GM21526 (cell line): ENCODE data around the gene SENP1.
"Not testable (repeated sequence)": the region's sequence is repeated elsewhere in the genome, so short reads cannot be mapped to it uniquely, and the experiment has no call there.

Source experiments
- ATAC-seq: cut with Tn5 transposase; IDR thresholded peaks from one replicate; pipeline ENCODE4 v1.9.1; 2021; ENCODE audit warnings: moderate library complexity; ENCODE audit not compliant: unreplicated experiment, low FRiP score

SENP1 gene

DNA sequence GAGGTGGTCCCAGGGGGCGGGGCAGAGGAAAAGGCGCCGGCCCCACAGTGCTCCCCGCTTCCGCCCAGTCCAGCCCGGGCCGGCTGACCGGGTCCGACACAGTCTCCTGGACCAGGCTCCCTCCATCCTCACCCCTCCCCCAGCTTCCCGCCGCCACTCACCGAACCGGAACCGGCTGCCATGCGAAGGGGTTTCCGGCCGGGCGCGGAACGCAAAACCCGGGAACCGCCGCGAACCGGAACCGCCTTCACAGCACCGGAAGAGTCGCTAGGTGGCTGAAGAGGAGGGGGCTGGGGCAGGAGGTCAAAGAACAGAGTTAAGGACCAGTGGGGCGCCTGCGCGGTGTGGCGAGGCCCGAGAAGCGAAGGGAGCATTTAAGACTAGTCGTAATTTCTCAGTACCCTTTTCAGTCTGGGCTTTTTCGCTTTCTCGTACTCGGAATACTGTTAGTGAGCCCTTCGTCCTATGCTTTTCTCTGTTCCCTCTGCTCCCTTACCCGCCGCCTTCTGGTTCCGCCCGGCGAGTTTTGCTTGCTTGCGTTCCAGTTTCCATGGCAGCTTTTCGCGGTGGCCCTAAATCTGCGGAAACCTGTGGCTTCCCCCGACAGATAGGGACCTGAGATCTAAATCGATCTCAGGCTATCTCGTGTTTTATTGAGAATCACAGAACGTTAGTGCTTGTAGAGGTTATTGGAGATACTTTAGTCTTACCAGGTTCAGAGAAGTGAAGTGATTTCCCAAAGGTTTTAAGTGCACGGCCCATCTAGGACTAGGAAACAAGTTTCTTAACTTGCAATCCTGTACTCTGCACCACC, at the start of gene SENP1:
Gene SENP1, minus strand, starts transcription at position 213 of the 814 bp plus-strand sequence. CDS start 4,607 bp downstream, outside the sequence.
- peak; percentile 68 for ATAC-seq

DNA sequence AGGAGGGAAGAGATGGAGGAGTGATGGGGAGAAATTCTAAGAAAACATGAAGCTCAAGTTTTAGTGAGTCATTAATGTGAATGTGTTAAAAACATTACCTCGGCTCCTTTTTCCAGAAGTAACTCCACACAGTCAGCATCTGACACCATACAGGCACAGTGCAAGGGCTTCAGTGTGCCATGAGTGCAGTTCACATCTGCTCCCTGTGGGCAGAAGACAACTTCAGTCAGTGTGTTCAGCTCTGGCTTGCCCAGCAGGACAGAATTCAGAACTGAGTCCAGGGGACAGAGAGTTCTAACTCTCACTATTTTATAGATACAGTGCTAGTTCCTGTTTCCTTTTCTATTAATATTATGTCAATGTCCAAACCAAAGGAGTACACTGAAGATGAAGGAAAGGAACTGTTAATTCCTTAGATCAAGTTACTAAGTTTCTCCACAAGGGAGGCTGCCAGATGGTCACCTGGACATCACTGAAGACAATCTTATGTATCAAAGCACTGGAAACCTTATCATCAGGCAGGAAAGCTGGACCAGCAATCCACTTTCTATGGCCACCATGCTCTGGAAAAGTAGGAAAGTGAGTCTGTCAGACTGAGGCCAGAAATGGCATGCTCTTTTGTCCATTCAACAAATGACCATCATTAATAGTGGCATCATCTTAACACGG, 45.4 kb upstream of the SENP1 start:
- ATAC-seq, result no peak

DNA sequence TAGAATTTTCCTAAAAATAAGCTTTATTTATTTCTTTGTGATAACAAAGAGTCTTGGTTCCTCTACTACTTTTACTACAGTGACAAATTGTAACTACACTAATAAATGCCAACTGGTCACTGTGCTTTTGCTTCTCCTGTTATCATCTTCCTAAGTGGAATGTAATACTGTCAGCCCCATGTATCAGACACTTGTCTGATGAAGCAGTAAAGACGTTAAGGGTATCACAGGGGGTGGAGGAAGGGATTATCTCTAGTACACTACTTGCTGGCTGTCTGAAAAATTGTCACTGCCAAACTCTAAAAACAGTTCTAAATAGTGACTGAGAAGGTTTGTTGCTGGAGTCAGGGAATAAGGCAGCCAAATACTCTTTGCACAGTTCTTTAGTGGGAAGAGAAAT, 40.1 kb upstream of the SENP1 start:
- ATAC-seq, result no peak

DNA sequence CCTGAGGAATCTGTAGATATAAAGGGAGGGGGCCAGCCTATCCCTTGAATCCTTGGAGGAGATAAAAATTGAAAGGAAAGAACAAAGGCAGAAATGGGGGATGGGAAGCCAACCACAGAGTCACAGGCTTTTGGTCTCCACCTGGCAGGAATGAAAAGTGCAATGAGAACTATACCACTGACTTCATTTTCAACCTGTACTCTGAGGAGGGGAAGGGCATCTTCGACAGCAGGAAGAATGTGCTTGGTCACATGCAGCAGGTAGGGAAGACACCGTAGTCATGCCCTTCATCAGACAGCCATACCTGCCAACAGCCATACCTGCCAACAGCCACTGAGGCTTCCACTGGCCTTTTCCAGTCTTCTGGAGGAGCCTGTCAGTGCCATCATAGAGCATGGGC, 38.0 kb upstream of the SENP1 start:
- ATAC-seq, result no peak

DNA sequence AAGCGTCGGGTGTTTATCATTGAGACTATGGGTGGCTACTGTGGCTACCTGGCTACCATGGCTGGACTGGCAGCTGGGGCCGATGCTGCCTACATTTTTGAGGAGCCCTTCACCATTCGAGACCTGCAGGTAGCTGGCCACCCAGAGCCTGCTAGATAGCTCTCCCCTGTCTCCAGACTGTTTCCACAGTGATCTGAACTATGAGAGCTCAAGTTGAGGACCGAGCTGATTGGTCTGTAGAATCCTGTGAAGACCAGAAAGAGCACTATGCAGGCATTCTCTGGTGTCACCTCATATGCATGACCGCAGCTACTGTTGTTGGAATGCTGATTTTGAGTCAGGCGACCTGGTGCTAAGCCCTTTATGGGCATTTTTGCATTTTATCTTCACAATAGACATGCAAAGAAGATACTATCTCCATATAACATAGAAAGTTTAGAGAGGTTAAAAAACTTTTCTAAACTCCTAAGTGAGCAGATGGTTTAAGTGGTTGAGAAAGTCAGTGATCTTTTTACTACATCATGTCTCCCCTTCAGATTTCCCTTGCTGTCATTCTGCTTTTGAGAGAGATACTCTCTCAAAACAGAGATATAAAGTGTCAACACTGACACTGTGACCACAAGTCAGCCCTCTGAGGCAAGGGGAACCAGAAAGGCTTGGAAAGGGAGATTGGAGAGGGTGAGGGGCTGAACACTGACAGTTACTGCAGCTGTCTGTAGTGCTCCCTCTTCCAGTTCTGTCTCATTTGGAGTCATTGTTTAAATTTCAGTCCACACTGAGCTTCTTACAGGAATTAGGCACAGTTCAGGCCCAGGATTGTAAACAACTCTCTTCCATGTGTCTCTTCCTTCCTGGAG, 37.2 kb upstream of the SENP1 start:
- ATAC-seq, result no peak

DNA sequence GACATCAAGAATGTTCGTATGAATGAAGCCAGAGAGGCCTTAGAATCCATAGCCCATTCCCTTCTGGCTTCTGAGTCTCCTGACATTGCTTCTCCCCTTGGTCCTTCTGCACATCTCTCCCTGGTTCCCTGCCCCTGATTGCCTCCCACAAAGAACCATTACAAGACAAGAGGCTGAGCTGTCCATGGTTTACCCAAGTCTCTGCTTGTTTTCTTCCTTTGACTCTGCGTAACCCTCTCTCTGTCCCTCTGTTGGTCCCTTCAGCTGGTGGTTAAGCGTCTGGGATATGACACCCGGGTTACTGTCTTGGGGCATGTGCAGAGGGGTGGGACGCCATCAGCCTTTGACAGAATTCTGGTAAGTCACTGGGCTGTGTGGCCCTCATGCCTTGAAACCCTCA, 29.1 kb upstream of the SENP1 start:
- ATAC-seq, result no peak

DNA sequence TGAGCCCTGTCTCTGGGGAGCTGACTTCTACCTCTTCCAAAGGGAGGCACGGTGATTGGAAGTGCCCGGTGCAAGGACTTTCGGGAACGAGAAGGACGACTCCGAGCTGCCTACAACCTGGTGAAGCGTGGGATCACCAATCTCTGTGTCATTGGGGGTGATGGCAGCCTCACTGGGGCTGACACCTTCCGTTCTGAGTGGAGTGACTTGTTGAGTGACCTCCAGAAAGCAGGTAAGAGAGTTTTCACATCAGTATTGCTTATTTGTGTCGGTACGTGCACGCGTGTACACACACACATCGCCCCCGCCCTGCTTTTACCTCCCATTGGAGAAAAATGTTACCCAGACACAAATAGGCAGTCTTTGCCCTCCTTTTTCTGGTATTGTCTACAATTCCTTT, 26.9 kb upstream of the SENP1 start:
- ATAC-seq, result no peak

DNA sequence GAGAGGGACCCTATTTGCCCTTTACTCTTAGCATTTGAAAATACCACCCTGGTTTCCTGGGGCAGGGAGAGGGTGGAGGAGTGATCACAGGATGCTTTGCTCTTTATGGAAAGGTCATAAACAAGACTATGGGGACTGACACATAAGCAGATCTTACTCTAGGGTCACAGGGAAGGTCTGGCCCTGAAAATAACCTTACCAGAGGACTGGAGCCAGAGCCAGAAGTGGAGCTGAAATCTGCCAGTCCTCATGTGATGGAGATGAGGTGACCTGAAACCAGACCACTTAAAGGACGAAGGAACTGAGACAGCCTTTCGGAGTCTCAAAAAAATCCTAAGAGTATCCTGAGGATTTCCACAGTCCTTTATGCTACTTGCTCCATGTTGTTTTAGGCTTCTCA, 25.6 kb upstream of the SENP1 start:
- no peak for ATAC-seq

DNA sequence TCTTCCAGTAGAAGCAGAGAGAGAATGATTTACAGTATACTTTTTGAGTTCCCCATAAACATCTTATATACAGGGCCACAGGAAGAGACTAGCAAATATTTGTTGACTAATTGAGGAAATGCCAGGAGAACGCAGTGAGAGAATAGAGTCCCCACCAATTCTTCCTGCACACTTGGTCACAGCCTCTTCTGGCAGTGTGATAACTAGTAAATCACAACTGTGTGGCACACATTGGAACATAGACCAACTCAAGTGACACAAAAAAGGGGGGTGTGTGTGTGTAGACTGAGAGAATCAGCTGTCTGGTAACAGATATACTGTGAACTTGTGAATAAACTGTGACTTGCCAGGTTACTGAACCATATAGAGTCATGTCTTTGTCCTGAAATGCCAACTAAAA, 23.5 kb upstream of the SENP1 start:
- ATAC-seq, result no peak

DNA sequence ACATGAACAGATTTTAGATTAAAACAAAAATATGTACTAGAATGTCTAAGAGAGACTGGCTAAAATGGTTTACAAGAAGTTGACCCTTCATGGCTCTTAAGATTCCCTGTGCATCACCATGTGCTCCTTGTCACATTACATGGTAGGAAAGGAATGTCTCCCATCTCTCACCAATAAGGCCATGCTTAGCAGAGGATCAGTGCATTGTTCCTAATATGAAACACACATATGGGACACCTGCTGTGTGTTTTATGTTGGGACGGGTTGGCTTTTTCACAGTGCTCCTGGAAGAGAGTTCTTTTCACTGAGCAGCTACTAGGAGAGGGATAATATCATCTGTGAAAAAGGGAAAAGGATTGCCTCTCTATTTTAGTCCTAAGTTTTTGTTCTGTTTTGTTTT, 22.9 kb upstream of the SENP1 start:
- ATAC-seq, result no peak

DNA sequence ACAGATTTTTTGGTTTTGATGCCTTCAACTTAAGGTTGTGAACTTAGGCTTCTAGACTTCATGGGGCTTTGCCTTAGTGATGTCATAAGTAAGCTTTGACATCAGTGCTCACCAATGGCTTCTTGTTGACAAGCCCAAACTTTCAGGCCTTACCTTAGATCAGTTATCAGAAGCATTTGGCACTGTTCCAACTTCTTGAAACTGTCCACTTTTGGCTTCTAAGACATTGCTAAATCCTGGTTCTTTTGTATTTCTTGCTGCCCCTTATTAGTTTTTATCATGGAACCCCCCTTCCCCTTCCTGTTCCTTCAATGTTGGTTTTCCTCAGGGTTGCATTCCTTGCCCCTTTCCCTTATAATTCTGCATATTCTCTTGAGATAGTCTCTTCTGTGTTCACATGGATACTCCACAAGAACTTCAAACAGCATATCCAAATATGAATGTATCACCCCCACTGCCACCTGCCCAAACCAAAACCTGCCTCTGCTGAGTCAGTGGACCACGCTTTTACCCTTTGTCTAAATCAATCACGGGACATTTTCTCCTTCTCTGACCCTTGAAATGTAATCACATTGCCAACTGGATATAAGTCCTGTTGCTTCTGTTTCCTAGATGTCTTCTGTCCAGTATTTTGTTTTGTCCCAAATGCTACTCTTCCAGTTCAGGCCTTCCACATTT, 21.2 kb upstream of the SENP1 start:
- no peak for ATAC-seq

DNA sequence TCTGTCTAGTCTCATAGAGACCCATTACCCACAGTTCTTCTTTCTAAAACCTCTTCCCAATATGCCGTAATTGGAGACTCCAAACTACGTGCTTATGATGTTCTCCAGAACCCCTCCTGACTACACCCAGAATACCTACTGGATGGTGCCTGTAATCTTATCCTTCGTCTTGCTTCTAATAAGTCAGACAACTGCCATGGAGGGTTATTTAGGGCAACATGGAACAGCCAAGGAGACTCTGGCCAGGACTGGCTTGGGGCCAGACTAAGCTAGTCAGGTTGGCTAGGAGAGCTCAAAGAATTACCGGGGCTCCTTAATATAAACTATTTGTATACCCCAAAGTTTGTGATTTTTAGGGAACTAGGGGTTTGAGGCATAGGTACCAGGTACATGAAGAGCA, 20.1 kb upstream of the SENP1 start:
- ATAC-seq, result no peak

DNA sequence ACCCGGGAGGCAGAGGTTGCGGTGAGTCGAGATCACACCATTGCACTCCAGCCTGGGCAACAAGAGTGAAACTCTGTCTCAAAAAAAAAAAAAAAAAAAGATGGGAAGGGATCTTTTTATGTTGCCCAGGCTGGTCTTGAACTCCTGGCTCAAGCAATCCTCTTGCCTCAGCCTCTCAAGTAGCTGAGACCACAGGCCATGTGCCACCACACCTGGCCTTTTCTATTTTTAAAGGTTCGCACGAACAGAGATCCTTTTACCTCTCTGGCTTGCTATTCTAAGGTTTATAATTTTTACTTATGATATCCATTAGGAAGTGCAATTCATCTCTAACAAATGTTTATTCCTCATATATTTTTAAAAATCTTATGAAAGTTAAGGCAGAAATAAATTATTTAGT, 19.7 kb upstream of the SENP1 start:
- ATAC-seq, result not testable (repeated sequence)

DNA sequence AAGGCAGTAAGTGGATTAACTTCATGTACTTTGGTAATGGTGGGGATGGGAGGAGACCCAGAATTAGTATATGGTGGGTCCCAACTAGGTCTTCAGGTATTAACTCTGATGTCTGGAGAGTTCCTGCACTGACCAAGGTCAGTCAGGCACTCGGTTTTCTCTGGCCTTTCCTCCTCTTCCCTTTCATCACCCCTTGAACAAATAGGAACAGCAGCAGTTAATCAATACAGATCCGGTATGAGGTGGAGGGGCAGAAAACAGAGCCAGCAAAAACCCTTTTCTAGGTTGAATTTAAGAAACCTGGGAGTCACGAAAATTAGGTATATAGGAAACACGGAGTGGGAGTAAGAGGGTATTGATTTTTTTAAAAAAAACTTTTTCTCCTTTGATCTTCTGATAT, 17.3 kb upstream of the SENP1 start:
- no peak for ATAC-seq

DNA sequence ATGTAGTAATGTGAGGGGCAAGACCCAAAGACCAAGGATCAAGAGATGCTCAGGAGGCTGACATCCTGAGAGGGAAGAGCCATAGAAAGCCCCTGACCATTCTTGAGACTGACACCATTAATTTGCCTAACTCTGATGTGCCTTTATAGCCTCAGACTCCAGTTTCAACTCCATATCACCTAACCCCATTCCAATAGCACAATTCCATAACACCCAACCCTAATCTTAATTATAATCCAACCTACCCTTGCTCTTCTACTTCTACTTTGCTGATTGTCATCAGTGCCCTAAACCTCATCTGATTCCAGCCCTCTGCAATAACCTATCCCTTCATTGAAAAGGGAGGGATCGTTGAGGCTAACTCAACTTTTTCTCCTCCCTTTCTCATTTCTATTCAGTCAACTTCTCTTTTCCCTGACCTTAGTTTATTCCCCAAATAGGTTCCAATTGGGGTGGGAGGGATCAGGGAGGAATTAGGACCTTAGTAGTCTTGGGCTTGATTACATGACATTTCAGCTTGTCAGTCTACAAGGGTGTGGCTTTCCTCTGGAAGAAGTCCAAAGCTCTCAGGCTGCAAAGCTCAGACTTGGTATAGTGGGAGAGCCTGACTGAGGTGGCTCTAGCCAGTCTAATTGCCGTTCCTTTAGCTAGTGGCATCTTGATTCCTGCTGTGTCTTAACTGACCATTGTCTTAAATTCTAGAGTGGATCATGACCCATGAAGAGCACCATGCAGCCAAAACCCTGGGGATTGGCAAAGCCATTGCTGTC, 16.4 kb upstream of the SENP1 start:
- ATAC-seq, result no peak

DNA sequence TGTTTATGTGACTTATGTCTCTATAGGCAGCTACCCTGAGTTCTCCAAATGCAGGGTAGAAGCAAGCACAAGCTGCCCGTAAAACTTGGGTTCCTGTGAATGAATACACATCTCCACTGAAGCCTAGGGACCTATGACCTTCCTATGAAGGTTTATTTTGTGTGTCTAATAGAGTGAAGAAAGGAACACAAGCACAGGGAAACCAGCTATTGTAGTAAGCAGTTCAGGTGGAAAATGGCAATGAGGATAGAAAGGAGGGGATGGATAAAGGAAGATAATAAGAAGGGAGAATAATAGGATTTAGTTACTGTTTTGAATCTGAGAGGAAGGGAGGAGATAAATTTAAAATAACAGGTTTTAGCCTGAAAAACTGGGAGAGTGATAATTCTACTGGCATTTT, 15.6 kb upstream of the SENP1 start:
- ATAC-seq, result no peak

DNA sequence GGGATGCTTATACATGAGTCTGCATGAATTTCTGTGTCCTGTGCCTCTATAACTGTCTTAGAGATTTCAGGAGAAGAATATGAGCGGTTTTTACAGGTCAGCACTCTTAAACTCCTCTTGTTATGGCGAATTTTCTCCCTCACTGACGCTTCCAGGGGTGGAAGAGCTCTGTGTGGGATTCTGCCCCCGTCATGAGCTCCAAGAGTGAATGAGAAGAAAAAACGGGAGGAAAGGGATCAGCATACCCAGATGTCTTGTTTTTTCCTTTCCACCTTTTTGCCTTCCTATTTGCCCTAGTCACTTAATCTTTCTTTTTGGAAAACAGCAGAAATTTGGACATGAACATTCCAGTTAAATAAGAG, 13.9 kb upstream of the SENP1 start:
- ATAC-seq, result no peak

DNA sequence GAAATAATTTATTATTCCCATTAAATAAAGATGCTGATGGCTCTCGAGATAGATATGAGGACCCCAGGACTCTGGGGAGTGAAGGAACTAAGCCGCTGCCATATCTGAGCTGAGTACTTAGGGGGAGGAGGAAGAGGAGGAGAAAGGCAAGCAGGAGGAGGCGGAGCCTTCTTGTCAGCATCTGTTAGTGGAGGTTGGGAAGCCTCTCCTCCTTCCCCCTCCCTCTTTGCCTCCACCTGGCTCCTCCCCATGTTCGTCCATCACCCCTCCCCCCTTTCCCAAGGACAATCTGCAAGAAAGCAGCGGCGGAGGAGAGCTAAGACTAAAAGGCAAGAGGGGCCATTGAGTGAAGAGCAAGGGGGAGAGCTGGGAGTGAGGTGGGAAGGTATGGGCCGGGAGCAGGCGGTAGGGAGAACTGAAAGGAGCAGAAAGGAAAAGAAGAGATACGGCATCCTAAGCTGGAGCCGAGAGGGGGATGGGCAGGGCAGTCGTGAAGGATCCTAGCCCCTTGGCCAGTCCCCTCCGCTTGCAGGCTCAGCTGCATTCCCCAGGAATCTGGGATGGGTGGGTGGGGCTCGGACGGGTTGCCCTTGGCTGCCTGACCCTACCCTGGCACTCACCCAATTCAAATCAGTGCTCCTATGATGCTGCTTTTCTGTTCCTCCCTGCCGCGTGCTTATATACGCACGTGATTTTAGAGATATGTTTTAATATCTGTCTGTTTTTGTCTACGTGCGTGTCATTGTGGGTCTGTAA, 13.4 kb upstream of the SENP1 start, which contains the start of gene PFKM:
Gene PFKM, plus strand, starts transcription at position 287 of the 756 bp plus-strand sequence. CDS start 3,411 bp downstream, outside the sequence.
- peak; percentile 98 for ATAC-seq

DNA sequence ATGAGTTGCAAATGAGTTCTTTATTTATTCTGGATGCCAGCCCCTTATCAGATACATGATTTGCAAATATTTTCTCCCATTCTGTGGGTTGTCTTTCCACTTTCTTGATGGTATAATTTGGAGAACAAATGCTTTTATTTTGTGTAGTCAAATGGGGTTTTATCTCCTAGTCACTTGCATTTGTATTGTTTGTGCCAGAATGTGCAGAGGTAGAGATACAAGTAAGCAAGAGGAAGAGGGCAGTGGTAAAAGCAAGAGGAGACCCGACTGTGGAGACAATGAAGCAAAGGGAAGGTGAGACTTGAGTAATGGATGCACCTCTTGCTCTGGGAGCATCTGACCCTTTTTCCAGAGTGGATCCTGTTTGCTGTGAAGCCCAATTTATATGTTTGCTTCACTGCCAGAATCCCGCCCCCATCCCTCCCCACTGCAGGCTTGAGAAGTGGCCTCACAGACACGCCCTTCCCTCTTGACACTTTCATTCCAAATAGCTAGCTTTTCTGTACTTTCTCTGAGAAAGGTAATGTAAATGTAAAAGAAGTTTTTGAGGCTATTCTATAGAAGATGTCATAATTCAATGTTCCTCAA, 12.5 kb upstream of the SENP1 start:
- ATAC-seq, result no peak
